Stimulated activated memory B cell treated with anti-CD40 and anti-IgM and Interleukin-4, amounts not matched to agents 10 μg/mL and 1 μg/mL and 100 μg/mL, for 72 hours (primary cell): ENCODE measurements around the gene POMC.
"Not testable (repeated sequence)": the region's sequence is repeated elsewhere in the genome, so short reads cannot be mapped to it uniquely, and the experiment has no call there.

Source experiments
- ATAC-seq: fragments of 150-1000 bp; cut with Tn5 transposase; 2 replicates; pipeline ENCODE4 v1.10.0; 2021
- H3K27ac Mint-ChIP-seq: one replicate; pipeline ENCODE4 v1.8.0; 2022; ENCODE audit warnings: mild to moderate bottlenecking, mixed read lengths
- H3K27me3 Mint-ChIP-seq: one replicate; pipeline ENCODE4 v1.8.0; 2022; ENCODE audit warnings: mixed read lengths
- H3K36me3 Mint-ChIP-seq: one replicate; pipeline ENCODE4 v1.8.0; 2022; ENCODE audit warnings: mixed read lengths
- H3K4me1 Mint-ChIP-seq: one replicate; pipeline ENCODE4 v1.8.0; 2022; ENCODE audit warnings: mixed read lengths
- H3K4me3 Mint-ChIP-seq: one replicate; pipeline ENCODE4 v1.8.0; 2022; ENCODE audit warnings: mild to moderate bottlenecking, moderate library complexity, mixed read lengths
- H3K9me3 Mint-ChIP-seq: one replicate; pipeline ENCODE4 v1.8.0; 2022; ENCODE audit warnings: mixed read lengths

The POMC gene

GRCh38 chr2:25168256-25169072 lies at the start of gene POMC:
Gene POMC (minus strand): TSS chr2:25168580. CDS start chr2:25164772, 3,808 bp downstream.
- peak; percentile 59 for ATAC-seq
- peaks cover 50% of the 10 kb centered on the region for H3K27me3 Mint-ChIP-seq
- peak within 1 kb of the TSS; percentile 80 for H3K4me3 Mint-ChIP-seq
- H3K9me3 Mint-ChIP-seq, result no peaks in the 10 kb centered on the region
- no peaks in the 10 kb centered on the region for H3K36me3 Mint-ChIP-seq
- H3K27ac Mint-ChIP-seq, result peak within 1 kb of the TSS; percentile 61
- H3K4me1 Mint-ChIP-seq, result peaks cover 44% of the 10 kb centered on the region

- Mint-ChIP-seq H3K4me3 (no peak overlapping the region), H3K4me1 (peaks cover 9% of the 10 kb centered on the region), H3K27ac (no peak overlapping the region), H3K9me3 (no peaks in the 10 kb centered on the region), H3K36me3 (no peaks in the 10 kb centered on the region), H3K27me3 (no peaks in the 10 kb centered on the region)
- no peak for ATAC-seq
Observed at GRCh38 chr2:25218100-25218499, 49.7 kb upstream of the POMC start.

- H3K27ac Mint-ChIP-seq, result peak overlapping the region; percentile 78
- ATAC-seq, result peak; percentile 95
- no peaks in the 10 kb centered on the region for H3K36me3 Mint-ChIP-seq
Observed at GRCh38 chr2:25215948-25216679, 47.7 kb upstream of the POMC start.

GRCh38 chr2:25215232-25215631 lies 46.9 kb upstream of the POMC start:
- ATAC-seq, result no peak
- Mint-ChIP-seq H3K9me3 (no peaks in the 10 kb centered on the region), H3K4me1 (peaks cover 26% of the 10 kb centered on the region), H3K27me3 (no peaks in the 10 kb centered on the region), H3K4me3 (peak overlapping the region; percentile 74), H3K27ac (peak overlapping the region; percentile 78), H3K36me3 (no peaks in the 10 kb centered on the region)

More at GRCh38 chr2:25215948-25216679, 47.7 kb upstream of the POMC start:
- peaks cover 17% of the 10 kb centered on the region for H3K4me1 Mint-ChIP-seq
- H3K27me3 Mint-ChIP-seq, result no peaks in the 10 kb centered on the region
- H3K4me3 Mint-ChIP-seq, result peak overlapping the region; percentile 74
- no peaks in the 10 kb centered on the region for H3K9me3 Mint-ChIP-seq

- no peak overlapping the region for H3K4me3 Mint-ChIP-seq
- no peak for ATAC-seq
- no peaks in the 10 kb centered on the region for H3K9me3 Mint-ChIP-seq
- H3K27ac Mint-ChIP-seq, result peak overlapping the region; percentile 33
- no peaks in the 10 kb centered on the region for H3K36me3 Mint-ChIP-seq
- no peaks in the 10 kb centered on the region for H3K27me3 Mint-ChIP-seq
- peaks cover 43% of the 10 kb centered on the region for H3K4me1 Mint-ChIP-seq
Observed at GRCh38 chr2:25213229-25213628, 44.8 kb upstream of the POMC start.

GRCh38 chr2:25210923-25211322 lies 42.5 kb upstream of the POMC start:
- H3K27me3 Mint-ChIP-seq, H3K36me3 Mint-ChIP-seq, H3K9me3 Mint-ChIP-seq, ATAC-seq, H3K4me3 Mint-ChIP-seq: not testable (repeated sequence)
- Mint-ChIP-seq H3K27ac (peak overlapping the region; percentile 94), H3K4me1 (peaks cover 64% of the 10 kb centered on the region)

GRCh38 chr2:25207078-25207545 lies 38.7 kb upstream of the POMC start:
- Mint-ChIP-seq H3K9me3 (no peaks in the 10 kb centered on the region), H3K27me3 (no peaks in the 10 kb centered on the region), H3K27ac (peak overlapping the region; percentile 94), H3K4me1 (peaks cover 69% of the 10 kb centered on the region), H3K4me3 (no peak overlapping the region), H3K36me3 (no peaks in the 10 kb centered on the region)
- peak; percentile 34 for ATAC-seq

GRCh38 chr2:25204190-25204838 lies 35.9 kb upstream of the POMC start:
- H3K4me1 Mint-ChIP-seq, result peaks cover 52% of the 10 kb centered on the region
- no peaks in the 10 kb centered on the region for H3K27me3 Mint-ChIP-seq
- H3K4me3 Mint-ChIP-seq, result peak overlapping the region; percentile 60
- no peaks in the 10 kb centered on the region for H3K9me3 Mint-ChIP-seq
- H3K27ac Mint-ChIP-seq, result peak overlapping the region; percentile 62
- ATAC-seq, result peak; percentile 93
- no peaks in the 10 kb centered on the region for H3K36me3 Mint-ChIP-seq

GRCh38 chr2:25202275-25202674 lies 33.9 kb upstream of the POMC start:
- Mint-ChIP-seq H3K36me3 (no peaks in the 10 kb centered on the region), H3K4me3 (no peak overlapping the region), H3K27ac (peak overlapping the region; percentile 23), H3K9me3 (no peaks in the 10 kb centered on the region), H3K4me1 (peaks cover 41% of the 10 kb centered on the region), H3K27me3 (no peaks in the 10 kb centered on the region)
- ATAC-seq, result no peak

- Mint-ChIP-seq H3K4me1 (peaks cover 37% of the 10 kb centered on the region), H3K4me3 (no peak overlapping the region), H3K9me3 (no peaks in the 10 kb centered on the region), H3K36me3 (no peaks in the 10 kb centered on the region), H3K27me3 (no peaks in the 10 kb centered on the region), H3K27ac (peak overlapping the region; percentile 23)
- no peak for ATAC-seq
Observed at GRCh38 chr2:25201794-25202193, 33.4 kb upstream of the POMC start.

- H3K36me3 Mint-ChIP-seq, result no peaks in the 10 kb centered on the region
- no peaks in the 10 kb centered on the region for H3K27me3 Mint-ChIP-seq
- H3K4me1 Mint-ChIP-seq, result peaks cover 37% of the 10 kb centered on the region
- H3K27ac Mint-ChIP-seq, result no peak overlapping the region
- no peaks in the 10 kb centered on the region for H3K9me3 Mint-ChIP-seq
- no peak overlapping the region for H3K4me3 Mint-ChIP-seq
- no peak for ATAC-seq
Observed at GRCh38 chr2:25201265-25201664, 32.9 kb upstream of the POMC start.

GRCh38 chr2:25198576-25198975 lies 30.2 kb upstream of the POMC start:
- H3K9me3 Mint-ChIP-seq, result no peaks in the 10 kb centered on the region
- H3K4me1 Mint-ChIP-seq, result peaks cover 22% of the 10 kb centered on the region
- H3K27me3 Mint-ChIP-seq, result no peaks in the 10 kb centered on the region
- H3K4me3 Mint-ChIP-seq, result no peak overlapping the region
- H3K27ac Mint-ChIP-seq, result no peak overlapping the region
- no peak for ATAC-seq
- H3K36me3 Mint-ChIP-seq, result no peaks in the 10 kb centered on the region

GRCh38 chr2:25198209-25198525 lies 29.8 kb upstream of the POMC start:
- Mint-ChIP-seq H3K27me3 (no peaks in the 10 kb centered on the region), H3K4me1 (peaks cover 22% of the 10 kb centered on the region), H3K36me3 (no peaks in the 10 kb centered on the region), H3K27ac (no peak overlapping the region), H3K4me3 (no peak overlapping the region), H3K9me3 (no peaks in the 10 kb centered on the region)
- no peak for ATAC-seq

- H3K36me3 Mint-ChIP-seq, result no peaks in the 10 kb centered on the region
- H3K27ac Mint-ChIP-seq, result peak overlapping the region; percentile 12
- H3K4me1 Mint-ChIP-seq, result peaks cover 22% of the 10 kb centered on the region
- no peaks in the 10 kb centered on the region for H3K27me3 Mint-ChIP-seq
- ATAC-seq, result no peak
- H3K9me3 Mint-ChIP-seq, result no peaks in the 10 kb centered on the region
- H3K4me3 Mint-ChIP-seq, result no peak overlapping the region
Observed at GRCh38 chr2:25197336-25198208, 29.2 kb upstream of the POMC start.
